Kidney tubule cell (primary cell): ENCODE data around the gene ABTB2.
"Not testable (repeated sequence)": the region's sequence is repeated elsewhere in the genome, so short reads cannot be mapped to it uniquely, and the experiment has no call there.

ENCODE experiments used
- DNase-seq: peaks from one replicate; pipeline ENCODE4 v3.0.0-alpha.2; 2018; ENCODE audit warnings: low spot score

The ABTB2 gene

DNA sequence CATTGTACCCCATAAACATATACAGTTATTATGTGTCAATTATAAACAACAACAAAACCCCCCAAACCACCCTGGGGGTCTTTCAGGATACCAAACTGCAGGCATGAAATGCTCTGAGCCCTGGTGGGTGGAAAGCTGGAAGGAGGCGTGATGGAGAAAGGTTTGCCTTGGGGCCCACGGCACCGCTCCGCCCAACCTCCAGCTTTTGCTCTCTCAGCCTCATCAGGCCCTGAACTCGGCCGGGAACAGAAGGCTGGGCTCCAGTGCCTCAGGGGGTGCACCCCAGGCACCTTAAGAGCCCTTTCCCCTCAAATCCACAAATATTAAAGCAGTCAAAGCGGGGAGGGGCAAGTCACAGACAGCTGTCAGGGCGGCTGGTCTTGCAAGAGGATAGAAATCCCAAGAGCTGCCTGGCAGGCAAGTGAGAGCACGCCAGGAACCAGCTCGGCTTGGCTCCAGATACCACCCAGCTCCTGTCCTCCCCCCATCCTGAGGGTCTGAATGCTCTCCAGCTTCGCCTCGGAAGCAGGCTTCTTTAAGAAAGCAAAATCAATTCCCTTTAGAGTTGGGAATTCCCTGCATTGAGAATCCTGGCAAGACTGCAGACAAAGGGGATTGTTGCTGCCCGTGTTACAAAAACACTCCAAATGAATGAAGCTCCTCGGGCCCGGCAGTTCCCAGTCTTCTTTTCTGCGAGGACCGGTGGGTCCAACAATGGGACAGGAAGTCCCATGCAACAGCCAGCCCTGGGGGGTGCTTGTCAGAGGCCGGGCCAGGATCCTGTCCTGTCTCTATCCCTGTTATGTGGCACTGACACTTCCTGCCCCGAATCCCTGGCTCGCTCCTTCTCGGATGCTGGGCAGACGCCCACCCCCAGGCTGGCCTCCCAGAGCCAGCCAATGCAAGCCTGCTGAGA, 171.6 kb downstream of the ABTB2 start:
- no peak for DNase-seq

- DNase-seq: no peak
Observed at GRCh38 chr11:34184505-34185015, 173.2 kb downstream of the ABTB2 start.

- no peak for DNase-seq
Observed at GRCh38 chr11:34183848-34184391, 173.9 kb downstream of the ABTB2 start.

GRCh38 chr11:34182921-34183685, 174.7 kb downstream of the ABTB2 start:
- DNase-seq: peak; percentile 47

DNA sequence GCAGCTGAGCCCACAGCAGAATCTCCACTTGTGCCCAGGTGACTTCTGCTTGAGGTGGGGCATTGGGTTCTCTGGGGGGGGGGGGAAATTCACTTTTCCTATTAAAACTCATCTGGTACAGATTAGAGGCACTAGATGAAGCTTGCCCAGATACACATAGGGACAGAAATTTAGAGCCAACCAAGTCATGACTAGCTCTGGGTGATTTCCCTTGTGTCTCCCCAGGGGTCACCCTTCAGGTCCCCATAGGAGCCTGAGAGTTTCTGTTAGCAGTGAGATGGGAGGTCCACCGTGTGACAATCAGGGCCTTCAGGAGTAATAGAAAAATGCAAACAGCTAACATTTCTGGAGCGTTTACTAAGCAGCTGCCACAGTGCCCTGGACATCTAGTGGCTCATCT, 175.4 kb downstream of the ABTB2 start:
- no peak for DNase-seq

DNA sequence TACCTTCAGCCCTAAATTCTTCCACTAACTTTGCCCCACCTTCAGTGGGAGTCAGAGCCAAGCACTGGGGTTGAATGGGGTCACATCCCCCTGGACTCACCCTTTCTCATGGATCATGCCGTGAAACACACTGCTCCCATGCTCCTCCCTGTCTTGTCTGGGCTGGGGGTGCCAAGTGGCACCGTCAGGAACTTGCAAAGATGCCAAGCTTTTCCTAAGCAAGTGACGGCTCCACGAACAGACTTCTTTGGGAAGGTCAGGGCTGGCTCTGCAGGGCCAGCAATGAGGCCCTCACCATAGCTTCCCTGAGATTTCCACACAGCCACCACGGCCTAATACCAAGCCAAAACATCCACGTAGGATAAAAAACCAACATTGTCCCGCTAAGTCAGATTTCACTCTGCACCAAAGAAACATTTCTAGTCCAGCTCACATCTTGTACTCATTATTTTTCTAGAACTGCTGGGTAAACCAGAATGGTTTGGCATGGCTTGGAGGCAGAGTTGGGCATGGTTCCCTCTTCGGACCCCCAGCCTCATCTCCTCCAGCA, 175.9 kb downstream of the ABTB2 start:
- no peak for DNase-seq

GRCh38 chr11:34181251-34181650, 176.6 kb downstream of the ABTB2 start:
- DNase-seq: no peak

DNA sequence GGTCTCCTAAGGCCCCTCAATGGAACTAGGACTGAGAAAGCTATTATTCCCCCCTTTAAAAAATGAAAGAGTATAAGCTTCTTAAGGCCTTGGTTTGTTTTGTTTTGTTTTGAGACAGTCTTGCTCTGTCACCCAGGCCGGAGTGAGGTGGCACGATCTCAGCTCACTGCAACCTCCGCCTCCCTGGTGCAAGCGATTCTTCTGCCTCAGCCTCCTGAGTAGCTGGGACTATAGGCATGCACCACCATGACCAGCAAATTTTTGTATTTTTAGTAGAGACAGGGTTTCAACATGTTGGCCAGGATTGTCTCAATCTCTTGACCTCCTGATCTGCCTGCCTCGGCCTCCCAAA, 177.0 kb downstream of the ABTB2 start:
- DNase-seq: not testable (repeated sequence)

GRCh38 chr11:34180040-34180813, 177.6 kb downstream of the ABTB2 start:
- DNase-seq: no peak

DNA sequence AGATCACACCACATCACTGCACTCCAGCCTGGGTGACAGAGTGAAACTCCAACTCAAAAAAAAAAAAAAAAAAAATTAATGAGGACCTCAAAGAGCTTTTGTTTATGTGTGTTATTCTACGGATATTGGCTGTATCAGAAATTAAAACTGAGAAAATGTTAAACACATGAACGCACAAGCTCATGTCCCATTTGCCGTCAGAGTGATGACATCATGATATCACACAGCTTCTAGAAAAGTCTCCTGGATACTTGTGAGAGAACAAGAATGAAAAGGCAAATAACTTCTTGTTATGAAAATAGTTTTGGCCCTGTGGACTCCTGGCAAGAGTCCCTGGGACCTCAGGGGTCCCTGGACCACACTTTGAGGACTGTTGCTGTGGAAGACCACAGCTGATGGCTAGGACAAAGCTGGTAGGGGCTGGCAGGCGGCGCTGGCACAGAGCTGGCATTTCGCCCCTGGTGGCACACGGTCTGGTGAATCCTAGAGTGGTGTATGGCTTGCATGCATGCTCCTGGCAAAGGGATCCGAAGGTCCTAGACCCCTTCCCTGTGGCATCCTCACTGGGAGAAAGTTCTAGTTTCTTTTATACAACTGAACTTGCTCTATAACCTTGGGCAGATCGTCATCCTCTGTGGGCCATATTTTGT, 178.7 kb downstream of the ABTB2 start:
- DNase-seq: no peak

- peak; percentile 33 for DNase-seq
Observed at GRCh38 chr11:34178209-34178821, 179.5 kb downstream of the ABTB2 start.

DNA sequence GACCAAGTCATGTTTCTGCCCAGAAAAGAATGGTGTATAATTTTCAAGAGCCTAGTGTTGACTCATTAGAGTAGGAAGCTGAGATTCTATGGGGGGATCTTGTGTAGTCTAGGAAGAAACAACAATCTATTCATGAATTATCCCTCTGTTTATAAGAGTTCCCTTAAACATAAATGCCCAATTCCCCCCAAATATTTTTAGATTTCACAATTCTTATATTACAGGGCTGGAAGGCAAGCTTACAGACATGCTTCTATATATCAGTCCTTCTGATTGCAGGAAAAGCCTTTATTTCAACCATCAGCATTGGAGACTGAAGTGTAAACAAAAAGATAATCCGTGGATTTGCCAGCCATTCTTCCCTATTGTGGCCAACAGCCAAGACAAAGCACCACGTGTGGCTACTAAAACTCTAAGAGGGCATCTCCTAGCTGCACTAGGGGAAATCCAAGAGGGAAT, 181.0 kb downstream of the ABTB2 start:
- DNase-seq: no peak

DNA sequence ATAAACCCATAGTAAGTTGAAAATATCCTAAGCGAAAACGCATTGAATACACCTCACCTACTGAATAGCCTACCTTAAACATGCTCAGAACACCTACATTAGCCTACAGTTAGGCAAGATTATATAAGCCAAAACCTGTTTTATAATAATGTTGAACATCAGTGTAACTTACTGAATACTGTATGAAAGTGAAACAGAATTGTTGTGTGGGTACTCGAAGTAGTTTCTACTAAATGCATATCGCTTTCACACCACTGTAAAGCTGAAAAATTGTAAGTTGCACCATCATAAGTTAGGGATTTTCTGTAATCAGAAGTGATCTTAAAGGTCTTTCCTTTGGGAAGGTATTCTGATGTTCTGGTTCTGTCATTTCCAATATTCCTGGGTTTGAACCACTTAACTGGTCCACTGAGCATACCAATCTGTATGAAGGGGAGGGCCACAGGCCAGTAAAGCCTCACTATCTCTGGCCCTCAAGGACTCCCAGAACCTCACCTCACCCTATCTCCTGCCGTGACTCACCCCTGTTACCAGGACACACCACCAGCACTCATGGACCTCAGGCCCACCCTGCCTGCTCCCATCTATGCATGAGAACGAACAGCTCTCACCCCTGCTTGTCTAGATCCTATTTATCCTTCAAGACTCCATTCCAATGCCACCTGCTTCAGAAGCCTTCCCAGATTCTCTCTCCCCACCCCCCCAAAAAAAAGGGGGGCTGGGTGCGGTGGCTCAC, 182.4 kb downstream of the ABTB2 start:
- no peak for DNase-seq

- peak; percentile 76 for DNase-seq
Observed at GRCh38 chr11:34174412-34175041, 183.3 kb downstream of the ABTB2 start.

GRCh38 chr11:34173050-34173449, 184.8 kb downstream of the ABTB2 start:
- DNase-seq: no peak

DNA sequence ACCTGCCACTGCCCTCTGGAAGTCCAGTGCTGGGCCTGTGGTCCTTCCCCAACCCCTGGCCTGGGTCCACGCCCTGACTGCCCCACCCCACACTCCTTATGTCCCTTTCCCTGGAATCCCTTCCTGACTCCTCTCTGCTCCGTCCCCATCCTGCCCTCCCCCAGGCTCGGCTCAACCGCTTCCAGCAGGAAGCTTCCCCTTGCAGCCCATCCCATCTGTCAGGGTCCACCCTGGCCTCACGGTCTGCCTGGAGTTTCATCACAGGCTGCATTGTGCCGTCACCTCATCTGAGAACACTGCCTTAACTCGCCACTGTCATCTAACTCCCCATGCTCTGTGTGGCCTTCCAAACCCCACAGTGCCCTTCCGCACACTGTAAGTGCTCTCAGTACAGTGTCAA, 188.1 kb downstream of the ABTB2 start:
- DNase-seq: no peak

GRCh38 chr11:34168642-34169420, 189.0 kb downstream of the ABTB2 start:
- DNase-seq: no peak

DNA sequence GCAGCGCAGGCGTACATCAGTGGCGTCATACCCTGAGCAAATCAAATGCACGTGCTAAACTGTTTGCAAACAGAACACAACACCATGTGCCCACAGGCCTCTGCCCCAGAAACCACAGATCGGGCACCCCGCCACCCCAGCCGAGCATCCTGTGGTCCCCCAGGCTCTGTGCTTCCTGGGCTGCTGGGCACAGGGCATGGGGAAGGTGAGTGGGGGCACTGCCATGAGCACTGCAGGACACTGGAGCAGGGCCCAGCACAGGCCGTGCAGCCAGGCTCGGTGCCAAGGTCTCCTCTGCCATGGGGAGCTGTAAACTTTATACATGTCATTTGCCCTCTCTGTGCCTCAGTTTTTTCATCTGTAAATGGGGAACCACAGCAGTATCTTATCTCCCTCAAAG, 189.8 kb downstream of the ABTB2 start:
- no peak for DNase-seq
